GM21367 (cell line): ENCODE results near the gene SCNN1G.
"Not testable (repeated sequence)": the region's sequence is repeated elsewhere in the genome, so short reads cannot be mapped to it uniquely, and the experiment has no call there.

Experiments
- ATAC-seq: cut with Tn5 transposase; IDR thresholded peaks from one replicate; pipeline ENCODE4 v1.9.1; 2021; ENCODE audit not compliant: unreplicated experiment

The SCNN1G gene, protein sequence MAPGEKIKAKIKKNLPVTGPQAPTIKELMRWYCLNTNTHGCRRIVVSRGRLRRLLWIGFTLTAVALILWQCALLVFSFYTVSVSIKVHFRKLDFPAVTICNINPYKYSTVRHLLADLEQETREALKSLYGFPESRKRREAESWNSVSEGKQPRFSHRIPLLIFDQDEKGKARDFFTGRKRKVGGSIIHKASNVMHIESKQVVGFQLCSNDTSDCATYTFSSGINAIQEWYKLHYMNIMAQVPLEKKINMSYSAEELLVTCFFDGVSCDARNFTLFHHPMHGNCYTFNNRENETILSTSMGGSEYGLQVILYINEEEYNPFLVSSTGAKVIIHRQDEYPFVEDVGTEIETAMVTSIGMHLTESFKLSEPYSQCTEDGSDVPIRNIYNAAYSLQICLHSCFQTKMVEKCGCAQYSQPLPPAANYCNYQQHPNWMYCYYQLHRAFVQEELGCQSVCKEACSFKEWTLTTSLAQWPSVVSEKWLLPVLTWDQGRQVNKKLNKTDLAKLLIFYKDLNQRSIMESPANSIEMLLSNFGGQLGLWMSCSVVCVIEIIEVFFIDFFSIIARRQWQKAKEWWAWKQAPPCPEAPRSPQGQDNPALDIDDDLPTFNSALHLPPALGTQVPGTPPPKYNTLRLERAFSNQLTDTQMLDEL

DNA sequence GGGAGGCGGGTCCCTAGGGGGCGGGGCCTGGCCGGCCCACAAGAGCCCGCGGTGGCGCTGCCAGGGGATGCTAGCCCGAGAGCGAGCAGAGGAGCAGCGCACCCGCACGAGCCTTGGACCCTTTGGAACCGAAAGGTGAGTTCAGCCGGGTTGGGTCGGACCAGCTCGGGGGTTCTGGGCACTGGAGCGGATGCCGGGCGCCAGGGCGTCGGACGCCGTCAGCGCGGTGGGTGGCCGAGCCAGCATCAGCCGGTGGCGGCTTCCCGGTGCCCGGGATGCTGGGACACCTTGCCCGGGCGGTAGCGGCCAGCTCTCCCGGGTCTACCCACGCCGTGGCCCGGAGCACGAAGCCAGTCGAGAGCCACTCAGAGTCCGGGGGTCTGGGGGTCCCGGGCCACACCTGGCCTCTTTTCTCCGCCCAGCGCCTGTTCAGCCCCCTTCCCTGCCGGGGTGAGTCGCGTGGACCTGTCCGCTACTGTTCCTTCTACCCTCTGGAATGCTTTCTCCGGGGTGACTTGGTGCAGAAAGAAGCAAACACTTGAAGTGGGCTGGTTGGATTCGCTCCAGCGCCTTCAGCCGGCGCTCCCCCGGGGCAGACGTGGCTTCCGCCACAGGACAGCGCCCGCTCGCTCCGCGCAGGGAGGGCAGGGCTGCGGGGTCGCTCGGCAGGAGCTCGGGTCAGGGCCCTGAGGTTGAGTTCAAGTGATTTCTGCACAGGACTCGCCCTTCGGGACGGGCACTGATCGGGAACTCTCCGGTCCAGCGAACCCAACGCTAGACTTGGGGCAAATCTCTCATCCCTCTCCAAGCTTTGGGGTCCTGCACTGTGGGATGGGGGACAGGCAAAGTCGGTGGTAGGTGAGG lies at the start of gene SCNN1G:
TSS of gene SCNN1G (plus strand) at position 67 of the 864 bp plus-strand sequence. CDS start 3,527 bp downstream, outside the sequence.
- ATAC-seq, result no peak

DNA sequence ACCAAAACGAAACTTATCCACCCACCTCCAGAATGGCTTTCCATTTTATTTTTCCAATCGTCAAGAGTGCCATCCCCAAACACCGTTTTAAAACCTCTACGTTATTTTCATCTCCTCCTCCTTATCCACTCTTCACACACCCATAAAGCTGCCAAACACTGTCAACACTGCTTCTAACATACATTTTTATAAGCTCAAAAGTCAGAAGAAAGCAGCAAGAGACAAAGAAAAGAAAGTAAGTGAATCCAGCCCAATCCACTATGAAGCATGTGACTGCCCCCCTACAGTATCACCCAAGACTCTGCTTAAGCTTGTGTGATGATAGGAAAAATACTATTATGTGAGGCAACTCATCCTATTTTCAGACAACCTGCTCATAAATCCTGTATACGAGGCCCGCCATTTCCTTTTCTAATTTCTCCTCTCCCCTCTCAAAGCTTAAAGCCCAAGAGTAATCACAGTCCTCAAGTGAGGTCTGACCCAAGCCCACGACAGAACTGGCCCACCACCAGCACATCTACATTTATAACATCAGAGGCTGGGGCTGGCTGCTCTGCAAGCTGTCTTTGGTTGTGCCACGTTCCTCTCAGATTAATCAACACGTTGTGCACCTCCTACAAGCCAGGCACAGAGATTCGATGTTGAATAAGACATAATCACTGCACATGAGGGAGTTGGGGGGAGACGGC lies 49.6 kb upstream of the SCNN1G start:
- no peak for ATAC-seq

- ATAC-seq, result no peak
Observed at GRCh38 chr16:23134274-23134673, 48.3 kb upstream of the SCNN1G start.

DNA sequence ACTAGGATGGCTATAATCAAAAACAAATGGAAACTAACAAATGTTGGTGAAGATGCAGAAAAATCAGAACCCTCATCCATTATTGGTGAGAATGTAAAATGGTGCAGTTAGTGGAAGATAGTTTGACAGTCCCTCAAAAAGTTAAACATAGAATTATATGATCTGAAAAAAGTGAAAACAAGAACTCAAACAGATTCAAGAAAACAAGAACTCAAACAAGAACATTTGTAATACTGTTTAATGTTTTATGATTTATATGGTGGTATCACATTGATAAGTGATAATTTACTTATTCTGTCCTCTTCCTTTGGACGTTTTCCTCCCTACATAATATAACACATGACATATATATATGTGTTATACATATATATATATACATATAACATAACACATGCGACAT lies 45.3 kb upstream of the SCNN1G start:
- no peak for ATAC-seq

- ATAC-seq, result no peak
Observed at GRCh38 chr16:23137818-23138217, 44.7 kb upstream of the SCNN1G start.

- ATAC-seq, result no peak
Observed at GRCh38 chr16:23140107-23140506, 42.4 kb upstream of the SCNN1G start.

DNA sequence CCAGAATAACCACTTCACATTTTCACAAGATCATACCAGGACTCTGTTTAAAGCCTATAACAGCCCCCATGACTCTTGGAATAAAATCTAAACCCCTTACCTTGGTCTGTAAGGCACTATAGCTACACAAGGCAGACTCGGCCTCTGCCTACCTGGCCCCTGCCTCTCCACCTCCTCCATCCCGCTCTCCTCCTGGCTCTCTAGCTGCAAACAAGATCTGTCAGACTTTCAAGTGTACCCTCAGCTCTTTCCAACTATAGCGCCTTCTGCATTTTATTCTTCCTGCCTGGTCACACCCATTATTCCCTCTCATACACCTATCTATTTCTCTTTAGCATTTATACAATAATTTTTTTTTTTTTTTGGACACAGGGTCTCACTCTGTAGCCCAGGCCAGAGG lies 41.5 kb upstream of the SCNN1G start:
- no peak for ATAC-seq

DNA sequence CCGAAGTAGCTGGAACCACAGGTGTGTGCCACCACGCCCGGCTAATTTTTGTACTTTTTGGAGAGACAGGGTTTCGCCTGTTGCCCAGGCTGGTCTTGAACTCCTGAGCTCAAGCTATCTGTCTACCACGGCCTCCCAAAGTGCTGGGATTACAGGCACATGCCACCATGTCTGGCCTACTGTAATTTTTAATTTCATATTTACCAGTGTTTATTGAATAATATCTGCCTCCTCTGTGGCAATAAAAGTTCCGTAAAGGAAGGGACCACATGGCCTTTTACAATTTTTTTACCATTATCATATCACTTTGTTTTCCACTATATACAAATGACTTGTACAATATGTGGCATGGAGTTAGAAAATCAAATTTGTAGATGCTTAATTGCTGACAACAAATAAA lies 41.0 kb upstream of the SCNN1G start:
- ATAC-seq, result no peak

GRCh38 chr16:23141959-23142740 lies 40.4 kb upstream of the SCNN1G start:
- no peak for ATAC-seq

DNA sequence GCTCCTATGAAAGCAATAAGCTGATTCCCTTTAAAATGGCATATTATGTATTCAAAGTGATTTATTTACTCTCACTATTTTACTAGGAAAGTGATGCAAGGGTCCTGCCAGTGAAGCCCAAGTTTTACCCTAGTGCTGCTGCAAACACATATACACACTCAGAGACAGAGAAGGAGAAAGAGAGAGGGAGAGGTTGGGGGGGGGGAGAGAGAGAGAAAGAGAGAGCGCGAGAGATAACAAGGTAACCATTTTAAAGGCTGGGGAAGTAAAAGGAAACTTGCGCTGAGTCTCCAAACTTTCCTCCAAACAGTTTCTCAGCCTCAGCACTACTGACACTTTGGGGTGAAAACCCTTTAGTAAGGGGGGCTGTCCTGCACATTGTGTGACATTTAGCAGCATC lies 39.2 kb upstream of the SCNN1G start:
- ATAC-seq, result no peak

GRCh38 chr16:23144393-23144792 lies 38.2 kb upstream of the SCNN1G start:
- not testable (repeated sequence) for ATAC-seq

DNA sequence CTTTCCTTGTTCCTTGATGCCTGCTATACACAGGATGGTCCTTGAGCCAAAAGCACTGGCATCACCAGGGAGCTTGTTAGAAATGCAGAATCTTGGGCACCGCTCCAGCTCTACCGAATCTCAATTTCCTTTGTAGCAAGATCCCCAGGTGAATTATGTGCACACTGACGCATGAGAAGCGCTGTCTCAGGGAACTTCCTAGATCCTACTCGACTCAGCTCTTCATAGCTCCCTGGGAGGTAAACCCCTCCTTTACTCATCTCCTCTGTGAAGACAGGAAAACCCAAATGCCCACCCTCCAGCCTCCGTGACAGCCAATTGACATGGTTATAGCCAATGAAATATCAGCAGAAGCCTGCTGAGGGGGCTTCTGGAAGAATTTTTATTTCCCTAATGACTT lies 37.4 kb upstream of the SCNN1G start:
- no peak for ATAC-seq

GRCh38 chr16:23145608-23146007 lies 36.9 kb upstream of the SCNN1G start:
- no peak for ATAC-seq

- no peak for ATAC-seq
Observed at GRCh38 chr16:23146877-23147601, 35.5 kb upstream of the SCNN1G start.

GRCh38 chr16:23147666-23148065 lies 34.9 kb upstream of the SCNN1G start:
- ATAC-seq, result no peak

- ATAC-seq, result no peak
Observed at GRCh38 chr16:23148166-23148512, 34.4 kb upstream of the SCNN1G start.

GRCh38 chr16:23148513-23149266 lies 33.9 kb upstream of the SCNN1G start:
- ATAC-seq, result peak; percentile 32

GRCh38 chr16:23149267-23149992 lies 33.1 kb upstream of the SCNN1G start, which contains the start of gene USP31:
TSS of gene USP31 (minus strand) at chr16:23149452. CDS start at chr16:23149270, 182 bp downstream.
- ATAC-seq, result peak; percentile 89
